ENCODE measurements around the gene SLC2A10. TPM values are rescaled to one million over a fixed set of nuclear protein-coding genes. Genes with fewer than 3 reads are reported as not detected.

SLC2A10 gene
- total and polyA plus RNA-seq, 12 donors = 7.2 to 27.3 (median 12.6) TPM

GRCh38 chr20:46720776-46721425 is 11.5 kb downstream of the SLC2A10 start:
- Histone ChIP-seq H3K36me3 (replicated peaks in 1 of 2) (no peaks in the 10 kb centered on the region), H3K27me3 (no peaks in the 10 kb centered on the region), H3K4me1 (replicated peaks in 1 of 2) (no peaks in the 10 kb centered on the region), H3K27ac (no peak overlapping the region), H3K9me3 (replicated peaks in 1 of 3) (no peaks in the 10 kb centered on the region), H3K4me3 (no peak overlapping the region)
- intact Hi-C loops (cut with DNase I) = no loop called here
- no peak for TF ChIP-seq CTCF (IDR thresholded peaks at IDR 0.05)
- TF ChIP-seq POLR2A (IDR thresholded peaks at IDR 0.05) = no peak
- DNase-seq = no peak

DNA sequence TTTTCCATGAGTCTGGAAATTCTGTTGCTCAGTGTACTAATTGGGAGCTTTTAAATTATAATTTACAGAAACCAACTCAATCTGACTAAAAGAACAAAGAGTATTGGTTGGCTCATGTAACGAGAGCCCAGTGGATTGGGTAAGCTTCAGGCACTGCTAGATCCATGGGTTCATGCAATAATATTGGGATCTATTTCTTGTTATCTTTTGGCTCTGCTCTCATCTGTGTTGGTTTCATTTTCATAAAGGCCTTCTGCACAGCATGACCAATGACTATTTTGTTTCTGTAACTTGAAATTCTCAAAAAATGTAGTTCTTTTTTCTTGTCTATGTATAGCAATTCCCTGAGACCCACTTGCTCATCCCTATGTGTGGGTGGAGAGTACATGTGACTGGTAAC is 12.0 kb downstream of the SLC2A10 start:
- no peaks in the 10 kb centered on the region for H3K27me3 ChIP-seq
- no peaks in the 10 kb centered on the region for H3K9me3 ChIP-seq (replicated peaks in 1 of 3)
- TF ChIP-seq CTCF (IDR thresholded peaks at IDR 0.05) (no peak), POLR2A (IDR thresholded peaks at IDR 0.05) (no peak)
- H3K27ac ChIP-seq = no peak overlapping the region
- H3K4me3 ChIP-seq = no peak overlapping the region
- 83 to 92% (median 87%) methylated on average over 1 of the region's 1 CpG for WGBS, 4 donors
- intact Hi-C loops (cut with DNase I) = no loop called here
- DNase-seq = no peak
- H3K4me1 ChIP-seq (replicated peaks in 1 of 2) = no peaks in the 10 kb centered on the region
- H3K36me3 ChIP-seq (replicated peaks in 1 of 2) = no peaks in the 10 kb centered on the region

- Histone ChIP-seq H3K27ac (no peak overlapping the region), H3K4me3 (no peak overlapping the region), H3K4me1 (replicated peaks in 1 of 2) (no peaks in the 10 kb centered on the region), H3K27me3 (no peaks in the 10 kb centered on the region), H3K9me3 (replicated peaks in 1 of 3) (no peaks in the 10 kb centered on the region), H3K36me3 (replicated peaks in 1 of 2) (no peaks in the 10 kb centered on the region)
- TF ChIP-seq POLR2A (IDR thresholded peaks at IDR 0.05) (no peak), CTCF (IDR thresholded peaks at IDR 0.05) (no peak)
- DNase-seq = no peak
- intact Hi-C loops (cut with DNase I) = no loop called here
- 88 to 96% (median 90%) methylated on average over 2 of the region's 2 CpGs for WGBS, 4 donors
These were observed 13.0 kb downstream of the SLC2A10 start for GRCh38 chr20:46722450-46722849.

DNA sequence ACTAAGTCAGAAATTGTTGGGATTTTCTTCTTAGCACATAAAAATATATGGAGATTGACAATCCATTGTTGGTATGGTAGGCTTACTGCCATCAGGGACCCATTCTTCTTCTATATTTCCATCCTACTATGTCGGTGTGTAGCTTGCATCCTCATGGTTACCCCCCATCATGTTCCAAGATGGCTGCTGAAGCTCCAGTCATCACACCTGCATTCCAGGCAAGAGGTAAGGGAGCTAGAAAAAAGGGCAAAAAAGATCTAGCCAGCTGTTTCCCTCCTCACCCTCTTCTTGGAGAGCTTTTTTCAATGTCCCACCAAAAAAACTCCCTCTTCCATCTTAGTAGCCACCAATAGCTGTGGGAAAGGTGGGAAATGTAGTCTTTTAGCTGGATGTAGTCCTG is 13.6 kb downstream of the SLC2A10 start:
- TF ChIP-seq CTCF (IDR thresholded peaks at IDR 0.05) (no peak), POLR2A (IDR thresholded peaks at IDR 0.05) (no peak)
- Histone ChIP-seq H3K4me3 (no peak overlapping the region), H3K27ac (no peak overlapping the region), H3K27me3 (no peaks in the 10 kb centered on the region), H3K36me3 (replicated peaks in 1 of 2) (no peaks in the 10 kb centered on the region), H3K9me3 (replicated peaks in 1 of 3) (no peaks in the 10 kb centered on the region), H3K4me1 (replicated peaks in 1 of 2) (no peaks in the 10 kb centered on the region)
- 94 to 100% (median 96%) methylated on average over 1 of the region's 1 CpG for WGBS, 4 donors
- intact Hi-C loops (cut with DNase I) = no loop called here
- DNase-seq = no peak

All from adrenal gland (tissue), 12 donors.